Stimulated activated CD8-positive, alpha-beta memory T cell treated with anti-CD3 and anti-CD28 coated beads, Interleukin-4, amount 100 ng/mL, for 24 hours (primary cell): ENCODE data around the gene MARVELD2.

Experiments used
- DNase-seq: peaks from one replicate; pipeline ENCODE4 v3.0.0-alpha.2; 2020; ENCODE audit warnings: low read depth

MARVELD2 gene

DNA sequence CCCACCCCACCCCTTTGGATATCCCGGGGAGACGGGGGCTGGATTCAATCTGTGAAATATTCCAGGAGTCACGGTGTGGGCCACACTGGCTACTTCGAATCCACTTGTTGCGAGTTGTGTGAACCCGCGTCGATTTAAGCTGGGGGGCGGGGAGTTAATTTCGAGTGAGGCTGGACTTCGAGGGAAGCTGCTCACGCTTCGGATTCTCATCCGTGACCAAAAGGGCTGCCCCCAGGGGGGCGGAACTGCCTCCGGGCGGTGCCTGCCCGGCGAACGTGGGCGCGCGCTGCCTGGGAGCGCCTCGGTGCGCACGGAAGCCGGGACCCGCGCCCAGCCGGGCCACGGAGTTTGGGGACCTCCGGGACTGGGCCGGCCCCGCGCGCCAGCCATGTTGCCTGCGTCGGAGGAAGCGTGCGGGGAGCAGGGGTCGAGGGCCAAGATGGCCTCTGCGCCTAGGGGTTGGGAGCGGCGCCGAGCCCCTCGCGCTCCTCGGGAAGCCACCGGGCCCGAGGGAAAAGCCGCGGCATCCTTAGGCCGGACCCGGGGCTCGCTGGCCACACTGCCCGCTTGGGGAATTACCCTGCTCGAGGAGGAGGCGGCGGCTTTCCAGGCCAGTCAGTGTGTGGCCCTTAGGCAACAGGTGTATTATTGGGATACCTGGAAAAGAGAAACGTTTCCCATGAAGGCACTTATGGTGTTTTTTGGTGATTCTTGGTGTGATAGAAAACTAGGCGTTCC lies 78.6 kb downstream of the MARVELD2 start:
- no peak for DNase-seq
